ENCODE measurements around the gene DNAAF5.
"Not testable (repeated sequence)": the region's sequence is repeated elsewhere in the genome, so short reads cannot be mapped to it uniquely, and the experiment has no call there.

Gene DNAAF5

DNA sequence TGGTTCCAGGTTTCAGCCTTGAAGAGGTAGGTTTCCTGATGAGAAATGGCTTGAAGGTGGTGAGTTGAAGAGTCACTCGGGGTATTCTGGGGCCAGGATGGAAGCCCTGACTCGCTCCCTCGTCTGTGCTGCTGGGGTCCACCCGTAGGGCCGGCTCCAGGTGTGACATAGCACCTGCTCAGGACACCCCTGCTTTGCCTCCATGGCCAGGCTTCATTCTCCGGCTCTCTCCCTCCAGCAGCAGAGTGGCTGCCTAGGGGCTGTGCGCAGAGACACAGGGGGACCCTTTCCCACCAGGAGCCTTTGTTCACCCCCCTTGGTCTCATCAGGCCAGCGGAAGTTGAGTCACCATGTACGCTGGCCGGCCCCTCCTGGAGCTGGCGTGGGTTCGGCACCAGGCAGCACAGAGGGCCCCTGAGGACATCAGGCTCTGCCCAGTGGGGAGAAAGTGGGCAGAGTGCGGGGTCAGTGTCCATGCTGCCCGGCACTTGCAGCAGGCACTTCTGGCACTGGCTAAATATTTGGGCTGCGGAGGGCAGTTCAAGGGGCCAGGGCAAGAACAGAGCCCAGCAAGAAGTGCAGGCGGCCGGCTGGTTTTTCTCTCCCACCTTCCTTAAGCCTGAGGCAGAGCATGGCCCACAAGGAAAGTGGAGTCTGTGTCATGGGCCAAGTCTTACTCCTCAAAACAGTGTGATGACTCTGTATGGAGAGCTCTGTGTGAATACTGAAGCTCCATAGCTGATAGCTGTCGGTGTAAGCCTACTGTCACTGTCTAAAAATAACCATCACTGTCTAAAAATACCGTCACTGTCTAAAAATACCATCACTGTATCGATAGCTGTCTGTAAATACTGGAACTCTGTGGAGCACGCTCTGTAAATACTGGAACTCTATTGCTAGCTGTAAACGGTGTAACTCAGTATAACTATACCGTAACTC is 4.3 kb downstream of the DNAAF5 start:
- no peak for DNase-seq

DNA sequence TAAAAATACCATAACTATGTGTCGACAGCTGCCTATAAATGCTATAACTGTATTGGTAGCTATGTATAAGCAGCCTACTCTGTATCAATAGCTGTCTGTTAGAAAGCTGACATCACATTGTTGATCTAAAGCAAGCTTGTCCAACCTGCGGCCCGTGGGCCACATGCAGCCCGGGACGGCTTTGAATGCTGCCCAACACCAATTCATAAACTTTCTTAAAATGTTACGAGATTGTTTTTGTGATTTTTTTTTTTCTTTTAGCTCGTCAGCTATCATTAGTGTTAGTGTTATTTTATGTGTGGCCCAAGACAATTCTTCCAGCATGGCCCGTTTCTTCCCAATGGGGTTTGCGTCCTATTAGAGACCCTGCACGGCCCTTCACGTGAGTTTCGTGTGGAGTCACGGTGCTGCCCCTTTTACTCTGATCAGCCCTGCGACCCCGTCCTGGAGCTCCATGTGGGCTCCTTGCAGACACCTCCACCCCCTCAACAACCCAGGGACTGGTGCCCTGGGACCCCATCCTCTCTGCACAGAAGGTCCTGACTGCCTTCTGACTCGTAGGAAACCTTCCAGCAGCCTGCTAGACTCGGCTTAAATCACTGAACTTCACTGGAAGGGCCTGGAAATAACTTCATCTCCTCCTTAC is 5.1 kb downstream of the DNAAF5 start:
- no peak for DNase-seq

DNA sequence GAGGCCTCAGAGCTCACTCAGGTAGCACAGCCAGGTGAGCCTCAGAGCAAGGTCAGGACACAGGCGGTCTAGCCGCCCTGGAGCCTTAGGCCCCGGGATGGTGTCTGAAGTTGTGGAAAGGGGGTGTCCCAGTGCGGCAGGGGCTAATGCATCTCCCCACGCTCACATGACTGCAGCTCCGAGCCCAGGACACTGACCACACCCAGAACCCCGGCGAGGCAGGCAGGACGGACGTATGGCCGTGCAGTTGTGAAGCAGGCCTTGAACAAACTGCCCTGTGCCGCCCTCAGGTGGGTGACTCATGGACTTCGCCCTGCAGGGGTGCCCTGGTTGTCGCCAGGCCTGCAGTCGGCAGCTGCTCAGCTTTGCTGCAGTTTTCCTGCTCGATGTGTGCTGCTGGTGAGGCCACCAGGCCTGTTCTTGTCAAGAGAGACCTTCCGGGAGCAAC is 5.6 kb downstream of the DNAAF5 start:
- DNase-seq, result no peak

DNA sequence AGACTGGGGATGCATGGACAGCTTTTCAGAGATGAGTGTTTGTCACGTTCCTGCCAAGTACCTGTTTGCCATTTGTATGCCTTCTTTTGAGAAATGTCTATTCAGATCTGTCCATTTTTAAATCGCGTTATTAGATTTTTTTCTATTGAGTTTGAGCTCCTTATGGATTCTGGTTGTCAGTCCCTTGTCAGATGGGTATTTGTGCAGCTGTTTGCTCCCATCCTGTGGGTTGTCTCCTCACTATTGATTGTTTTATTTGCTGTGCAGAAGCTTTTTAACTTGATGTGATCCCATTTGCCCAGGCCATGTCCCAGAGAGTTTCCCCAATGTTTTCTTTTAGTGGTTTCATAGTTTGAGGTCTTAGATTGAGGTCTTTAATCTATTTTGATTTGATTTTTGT is 6.1 kb downstream of the DNAAF5 start:
- DNase-seq, result no peak

DNA sequence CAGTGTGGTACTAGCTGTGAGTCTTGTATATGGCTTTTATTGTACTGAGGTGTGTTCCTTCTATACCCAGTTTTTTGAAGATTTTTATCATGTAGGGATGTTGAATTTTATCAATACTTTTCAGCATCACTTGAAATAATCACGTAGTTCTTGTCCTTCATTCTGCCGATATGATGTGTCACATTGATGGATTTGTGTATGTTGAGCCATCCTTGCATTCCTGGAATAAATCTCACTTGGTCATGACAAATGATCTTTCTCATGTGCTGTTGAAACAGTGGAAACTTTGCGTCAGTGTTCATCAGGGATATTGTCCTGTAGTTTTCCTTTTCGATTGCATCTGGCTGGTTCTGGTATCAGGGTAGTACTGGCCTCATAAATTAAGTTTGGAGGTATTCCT is 7.7 kb downstream of the DNAAF5 start:
- DNase-seq, result no peak

DNA sequence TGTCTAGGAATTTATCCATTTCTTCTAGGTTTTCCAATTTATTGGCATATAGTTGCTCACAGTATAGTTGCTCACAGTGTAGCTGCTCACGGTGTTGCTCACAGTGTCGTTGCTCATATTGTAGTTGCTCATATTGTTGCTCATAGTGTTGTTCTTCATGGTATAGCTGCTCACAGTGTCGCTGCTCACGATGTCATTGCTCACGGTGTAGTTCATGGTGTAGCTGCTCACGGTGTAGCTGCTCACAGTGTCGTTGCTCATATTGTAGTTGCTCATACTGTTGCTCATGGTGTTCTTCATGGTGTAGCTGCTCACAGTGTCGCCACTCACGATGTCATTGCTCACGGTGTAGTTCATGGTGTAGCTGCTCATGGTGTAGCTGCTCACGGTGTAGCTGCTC is 8.3 kb downstream of the DNAAF5 start:
- no peak for DNase-seq

DNA sequence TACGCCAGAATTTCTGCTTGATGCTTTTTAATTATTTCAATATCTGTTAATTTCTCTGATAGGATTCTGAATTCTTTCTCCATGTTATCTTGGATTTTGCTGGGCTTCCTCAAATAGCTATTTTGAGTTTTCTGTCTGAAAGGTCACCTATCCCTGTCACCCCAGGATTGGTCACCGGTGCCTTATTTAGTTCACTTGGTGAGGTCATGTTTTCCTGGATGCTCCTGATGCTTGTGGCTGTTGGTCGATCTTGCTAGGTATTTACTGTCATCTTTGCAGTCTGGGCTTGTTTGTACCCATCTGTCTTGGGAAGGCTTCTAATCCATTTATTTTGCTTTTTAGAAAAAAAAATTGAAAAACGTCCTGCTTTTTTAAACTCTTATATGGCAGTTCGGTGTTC is 11.7 kb downstream of the DNAAF5 start:
- no peak for DNase-seq

DNA sequence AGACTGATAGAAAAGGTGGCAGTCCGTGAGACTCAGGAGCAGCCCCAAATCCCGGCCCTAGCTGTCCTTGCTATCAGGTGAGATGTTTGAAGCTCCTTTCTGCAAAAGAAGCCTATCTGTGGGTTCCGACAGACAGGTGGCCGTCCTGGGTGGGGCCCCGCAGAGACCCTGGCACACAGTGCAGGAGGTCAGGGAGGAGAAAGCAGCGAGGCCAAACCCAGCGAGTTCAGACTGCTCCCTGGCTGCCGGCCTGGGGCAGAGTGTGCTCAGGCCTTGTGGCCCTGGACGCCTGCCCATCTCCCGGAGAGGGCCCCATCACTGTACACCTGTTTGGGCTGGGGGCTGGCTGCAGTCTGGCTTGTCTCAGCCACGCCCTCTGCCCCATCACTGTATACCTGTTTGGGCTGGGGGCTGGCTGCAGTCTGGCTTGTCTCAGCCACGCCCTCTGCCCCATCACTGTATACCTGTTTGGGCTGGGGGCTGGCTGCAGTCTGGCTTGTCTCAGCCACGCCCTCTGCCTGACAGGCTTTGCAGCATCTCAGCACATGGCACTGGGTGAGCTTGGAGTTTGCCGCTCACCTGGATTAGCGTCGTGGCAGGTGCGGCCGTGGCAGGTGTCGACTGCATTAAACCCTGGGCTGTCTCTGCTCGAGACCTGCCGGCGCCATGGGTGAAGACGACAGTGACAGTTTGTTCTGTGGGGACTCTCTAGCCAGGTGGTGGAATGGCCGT is 12.4 kb downstream of the DNAAF5 start:
- no peak for DNase-seq

DNA sequence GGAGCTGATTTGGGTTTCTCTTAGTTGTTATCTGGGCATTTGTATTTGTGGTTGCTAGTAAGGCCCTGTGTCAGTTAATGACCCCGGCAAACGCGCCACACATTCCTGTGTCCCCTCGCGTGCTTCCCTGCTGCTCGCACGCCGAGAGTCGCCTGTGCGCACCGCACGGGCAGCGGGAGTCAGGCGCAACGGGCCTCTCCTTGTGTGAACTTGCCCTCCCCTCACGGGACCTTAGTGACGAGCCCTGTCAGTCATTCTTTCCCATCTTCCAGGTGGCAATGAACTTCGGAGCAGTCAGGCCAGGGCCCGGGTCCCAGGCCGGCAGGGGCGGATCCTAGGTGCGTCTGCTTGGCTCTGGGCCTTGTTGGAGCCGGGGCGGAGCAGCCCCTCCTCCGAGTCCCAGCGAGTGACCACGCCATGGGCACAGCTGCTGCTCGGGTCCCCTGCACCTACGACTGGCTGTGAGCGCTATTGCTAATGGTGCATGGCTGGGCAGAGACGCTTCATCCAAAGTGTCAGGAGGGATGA is 13.0 kb downstream of the DNAAF5 start:
- DNase-seq, result no peak

DNA sequence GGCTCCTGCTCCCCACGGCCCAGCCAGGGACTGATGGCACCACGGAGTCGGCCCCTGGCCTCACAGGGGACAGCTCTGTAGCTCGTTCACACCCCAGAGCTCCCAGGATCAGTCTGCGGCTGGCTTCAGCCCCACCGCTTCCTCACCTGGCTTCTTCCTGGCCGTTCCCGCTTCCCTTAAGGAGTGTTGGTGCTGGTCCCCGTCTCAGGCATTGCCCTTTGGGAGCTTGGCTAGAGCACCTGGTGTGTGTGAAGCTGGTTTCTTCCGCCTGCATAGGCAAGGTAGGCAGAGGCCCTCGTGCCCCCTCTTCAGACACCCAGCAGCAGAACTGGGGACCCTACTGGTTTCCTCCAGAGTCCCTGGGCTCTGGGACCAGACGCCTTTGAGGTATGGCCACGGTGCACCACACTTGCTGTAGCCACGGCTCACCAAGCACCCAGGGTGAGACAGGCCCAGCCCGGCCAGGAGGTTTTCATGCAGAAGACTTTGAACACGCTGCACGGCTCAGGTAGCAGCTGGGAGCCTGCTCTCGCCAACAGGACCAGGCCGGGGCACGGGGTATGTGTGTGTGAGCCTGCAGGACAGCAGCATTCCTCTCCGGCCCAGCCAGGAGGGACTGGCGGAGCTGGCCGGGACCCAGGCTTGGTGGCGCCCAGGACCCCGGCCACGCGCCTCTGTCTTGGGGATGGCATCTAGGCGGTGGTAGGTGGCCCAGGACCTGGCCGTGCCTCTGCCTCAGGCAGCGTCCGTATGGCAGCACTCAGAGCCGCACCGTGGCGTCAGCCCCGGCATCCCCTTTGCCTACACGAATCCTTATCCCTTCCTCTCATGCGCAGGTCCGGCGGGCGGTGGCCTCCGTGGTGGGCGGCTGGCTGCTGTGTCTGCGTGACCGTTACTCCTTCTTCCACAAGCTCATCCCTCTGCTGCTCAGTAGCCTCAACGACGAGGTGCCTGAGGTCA is 13.8 kb downstream of the DNAAF5 start:
- DNase-seq, result no peak

DNA sequence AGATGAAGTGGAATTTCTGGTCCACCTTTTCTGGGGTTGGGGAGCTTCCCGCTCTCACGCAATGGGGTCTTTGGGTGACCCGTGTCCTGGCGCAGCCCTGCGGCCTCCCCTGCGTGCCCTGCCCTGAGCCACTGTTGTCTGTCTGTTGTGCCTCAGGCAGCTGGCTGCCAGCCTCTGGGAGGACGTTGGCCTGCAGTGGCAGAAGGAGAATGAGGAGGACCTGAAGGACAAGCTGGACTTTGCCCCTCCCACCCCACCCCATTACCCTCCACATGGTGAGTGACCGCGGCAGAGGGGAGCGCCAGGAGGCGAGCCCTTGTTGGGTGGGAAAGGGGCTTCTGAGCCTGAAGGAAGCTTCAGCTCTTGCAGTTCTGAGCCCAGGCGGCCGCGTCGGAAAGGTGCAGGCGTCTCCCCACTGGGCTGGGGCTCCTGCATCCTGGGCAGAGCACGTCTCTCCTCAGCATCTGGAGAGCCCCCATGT is 14.7 kb downstream of the DNAAF5 start:
- DNase-seq, result no peak

DNA sequence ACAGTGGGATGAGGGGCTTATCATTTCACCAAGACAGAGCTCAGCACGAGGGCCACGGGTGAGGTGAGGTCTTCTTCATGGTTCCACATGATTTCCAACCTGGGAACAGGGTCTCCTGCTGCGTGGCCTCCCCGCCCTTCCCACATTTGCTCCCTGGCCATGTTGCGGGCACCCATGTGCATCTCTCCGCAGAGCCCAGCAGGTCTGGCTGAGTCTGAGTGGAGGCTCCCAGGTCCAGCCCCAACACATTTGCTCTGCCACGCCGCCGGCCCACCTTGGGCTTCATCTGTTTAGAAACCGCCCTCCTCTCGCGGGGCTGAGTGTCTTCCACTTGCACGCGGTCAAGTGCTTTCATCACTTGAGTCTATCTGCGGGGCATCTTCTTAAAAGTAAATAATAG is 15.4 kb downstream of the DNAAF5 start:
- no peak for DNase-seq

DNA sequence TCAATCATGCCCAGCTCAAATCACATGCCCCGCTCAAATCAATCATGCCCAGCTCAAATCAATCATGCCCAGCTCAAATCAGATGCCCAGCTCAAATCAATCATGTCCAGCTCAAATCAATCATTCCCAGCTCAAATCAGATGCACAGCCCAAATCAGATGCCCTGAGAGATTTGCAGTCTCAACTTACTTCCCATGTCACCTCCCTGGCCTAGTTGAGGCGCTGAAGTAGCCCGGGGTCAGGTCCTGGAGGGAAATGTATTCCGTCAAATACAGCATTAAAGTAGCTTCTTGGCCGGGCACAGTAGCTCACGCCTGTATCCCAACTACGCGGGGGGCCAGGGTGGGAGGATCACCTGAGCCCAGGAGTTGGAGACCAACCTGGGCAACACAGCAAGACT is 16.3 kb downstream of the DNAAF5 start:
- DNase-seq, result no peak

DNA sequence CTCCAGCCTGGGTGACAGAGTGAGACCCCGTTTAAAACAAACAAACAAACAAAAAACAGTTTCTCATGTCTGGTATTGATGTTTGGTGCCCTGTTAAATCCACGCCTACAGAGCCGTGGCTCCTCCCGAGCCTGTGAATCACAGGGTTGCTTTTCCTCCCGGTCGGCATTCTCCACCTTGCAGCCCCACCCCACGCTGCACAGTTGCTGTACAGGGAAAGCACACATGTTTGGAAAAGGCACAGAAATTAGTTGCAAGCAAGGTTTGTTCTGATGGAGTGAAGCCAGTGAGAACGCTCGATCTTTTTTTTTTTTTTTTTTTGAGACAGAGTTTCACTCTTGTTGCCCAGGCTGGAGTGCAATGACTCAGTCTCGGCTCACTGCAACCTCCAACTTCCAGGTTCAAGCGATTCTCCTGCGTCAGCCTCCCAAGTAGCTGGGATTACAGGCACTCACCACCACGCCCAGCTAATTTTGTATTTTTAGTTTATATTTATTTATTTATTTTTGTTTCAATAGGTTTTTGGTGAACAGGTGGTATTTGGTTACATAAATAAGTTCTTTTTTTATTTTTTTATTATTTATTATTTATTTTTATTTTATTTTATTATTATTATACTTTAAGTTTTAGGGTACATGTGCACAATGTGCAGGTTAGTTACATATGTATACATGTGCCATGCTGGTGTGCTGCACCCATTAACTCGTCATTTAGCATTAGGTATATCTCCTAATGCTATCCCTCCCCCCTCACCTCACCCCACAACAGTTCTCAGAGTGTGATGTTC is 17.0 kb downstream of the DNAAF5 start:
- not testable (repeated sequence) for DNase-seq

DNA sequence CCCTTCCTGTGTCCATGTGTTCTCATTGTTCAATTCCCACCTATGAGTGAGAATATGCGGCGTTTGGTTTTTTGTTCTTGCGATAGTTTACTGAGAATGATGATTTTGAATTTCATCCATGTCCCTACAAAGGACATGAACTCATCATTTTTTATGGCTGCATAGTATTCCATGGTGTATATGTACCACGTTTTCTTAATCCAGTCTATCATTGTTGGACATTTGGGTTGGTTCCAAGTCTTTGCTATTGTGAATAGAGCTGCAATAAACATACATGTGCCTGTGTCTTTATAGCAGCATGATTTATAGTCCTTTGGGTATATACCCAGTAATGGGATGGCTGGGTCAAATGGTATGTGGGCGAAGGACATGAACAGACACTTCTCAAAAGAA is 17.6 kb downstream of the DNAAF5 start:
- DNase-seq, result not testable (repeated sequence)

DNA sequence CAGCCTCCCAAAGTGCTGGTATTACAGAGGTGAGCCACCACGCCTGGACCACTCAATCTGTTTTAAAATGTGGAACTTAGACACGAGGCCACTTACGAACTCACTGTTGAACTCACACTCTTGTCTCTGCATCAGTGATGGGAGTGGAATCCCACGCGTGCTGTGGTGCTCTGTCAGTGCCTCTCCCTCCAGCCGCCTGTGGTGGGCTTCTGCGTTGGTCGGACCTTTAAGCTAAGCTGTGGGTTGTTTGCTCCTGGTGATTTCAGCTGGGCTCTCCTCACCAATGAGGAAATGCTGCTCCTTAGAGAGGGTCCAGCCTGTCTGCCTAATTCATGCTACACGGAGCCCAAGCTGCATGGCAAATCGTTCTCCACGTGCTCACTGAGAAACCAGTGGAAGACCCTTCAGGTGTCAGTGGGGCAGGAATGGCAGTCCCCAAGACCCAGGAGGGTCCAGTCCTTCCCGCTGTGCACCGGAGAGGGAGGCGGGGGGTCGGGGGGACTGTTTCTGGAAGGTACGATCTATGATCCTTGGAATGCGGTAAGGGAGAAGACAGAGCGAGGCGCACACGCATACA is 18.4 kb downstream of the DNAAF5 start:
- DNase-seq, result no peak

DNA sequence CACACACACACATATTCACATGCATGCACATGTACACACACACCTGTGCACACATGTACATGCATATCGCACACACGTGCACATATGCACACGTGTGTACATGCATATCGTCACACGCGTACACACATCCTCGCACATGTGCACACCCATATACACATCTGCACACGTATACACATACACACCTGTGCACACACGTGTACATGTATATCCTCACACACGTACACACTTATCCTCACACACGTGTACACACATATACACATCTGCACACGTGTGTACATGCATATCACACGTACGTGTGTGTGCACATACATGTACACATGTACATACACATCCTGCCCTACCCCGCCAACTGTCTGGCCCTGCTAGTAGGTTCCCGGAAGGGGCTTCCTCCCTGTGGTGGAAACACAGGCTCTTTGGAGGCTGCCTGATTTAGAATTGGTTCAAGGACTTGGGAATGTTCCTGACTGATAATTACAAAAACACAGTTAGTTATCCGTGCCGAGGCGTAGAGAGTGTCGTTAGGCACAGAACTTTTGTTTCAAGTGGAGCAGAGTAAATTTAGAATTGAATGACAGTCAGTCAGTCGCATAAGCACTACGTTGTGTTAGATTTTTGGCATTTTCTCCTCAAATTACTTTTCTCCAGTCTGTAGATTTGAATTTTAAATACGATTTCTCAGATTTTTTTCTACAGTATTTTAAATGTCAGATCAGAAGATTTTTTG is 19.1 kb downstream of the DNAAF5 start:
- no peak for DNase-seq

DNA sequence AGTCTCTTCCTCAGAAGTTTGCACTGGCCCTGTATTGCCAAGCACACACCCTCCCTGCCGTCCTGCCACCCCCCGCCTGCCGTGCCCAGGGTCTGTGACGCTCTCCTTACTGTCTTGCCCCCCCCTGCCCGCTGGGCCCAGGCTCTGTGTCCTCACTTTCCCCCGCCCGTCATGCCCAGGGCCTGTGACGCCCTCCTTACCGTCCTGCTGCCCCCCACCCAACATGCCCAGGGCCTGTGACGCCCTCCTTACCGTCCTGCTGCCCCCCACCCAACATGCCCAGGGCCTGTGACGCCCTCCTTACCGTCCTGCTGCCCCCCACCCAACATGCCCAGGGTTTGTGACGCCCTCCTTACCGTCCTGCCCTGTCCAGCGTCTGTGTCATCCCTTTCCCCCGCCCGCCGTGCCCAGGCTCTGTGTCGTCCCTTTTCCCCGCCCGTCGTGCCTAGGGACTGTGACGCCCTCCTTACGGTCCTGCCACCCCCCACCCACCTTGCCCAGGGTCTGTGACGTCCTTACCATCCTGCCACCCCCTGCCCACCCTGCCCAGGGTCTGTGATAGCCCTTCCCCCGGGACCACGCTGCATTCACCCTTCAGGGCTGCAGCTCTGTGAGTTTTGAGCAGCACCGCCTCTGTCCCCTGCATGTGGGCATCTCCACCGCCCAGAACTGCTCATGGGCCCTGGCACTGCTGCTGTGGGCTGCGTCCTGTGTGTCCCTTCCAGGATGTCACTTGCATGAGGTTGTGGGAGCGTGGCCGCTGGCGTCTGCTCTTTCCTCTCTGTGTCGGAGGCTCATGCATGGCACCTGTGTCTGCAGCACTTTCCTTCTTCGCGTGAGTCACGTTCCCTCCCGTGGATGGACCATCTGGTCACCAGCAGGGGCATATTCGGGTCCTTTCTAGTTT is 19.9 kb downstream of the DNAAF5 start:
- DNase-seq, result no peak

DNA sequence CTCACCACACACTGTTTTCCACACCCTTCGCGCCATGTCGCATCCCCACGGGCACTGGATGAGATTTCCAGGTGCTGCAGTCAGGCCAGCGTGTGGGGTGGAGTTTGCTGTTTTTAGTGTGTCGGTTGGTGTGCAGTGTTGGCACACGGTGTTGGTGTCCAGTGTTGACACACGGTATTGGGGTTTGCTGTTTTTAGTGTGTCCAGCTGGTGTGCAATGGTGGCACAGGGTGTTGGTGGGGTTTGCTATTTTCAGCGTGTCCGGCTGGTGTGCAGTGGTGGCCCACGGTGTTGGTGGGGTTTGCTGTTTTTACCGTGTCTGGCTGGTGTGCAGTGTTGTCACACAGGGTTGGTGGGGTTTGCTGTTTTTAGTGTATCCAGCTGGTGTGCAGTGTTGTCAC is 20.7 kb downstream of the DNAAF5 start:
- no peak for DNase-seq
